Panc1 (cell line): ENCODE results near the gene TERB1. TPM values are rescaled to one million over a fixed set of nuclear protein-coding genes. Genes with fewer than 3 reads are reported as not detected.
A peak's percentile ranks its signal among the peaks of the same experiment; 100 is the strongest.

Source experiments
- ATAC-seq: fragments of 200-7000 bp; cut with Tn5 transposase; 2 replicates; pipeline ENCODE4 v1.9.1; 2020; ENCODE audit warnings: mild to moderate bottlenecking, moderate library complexity
- BruUV-seq: library from RNA; stranded (reverse); fragments of 400-500 nt; replicated peaks from 2 replicates; lab custom pipeline; 2021; lab: Mats Ljungman, UMichigan
- CTCF ChIA-PET: fragments of 300-600 bp; sonication (Branson Sonifier 250); formaldehyde crosslinking; loops from one replicate; lab custom pipeline; 2022; ENCODE audit warnings: antibody characterized with exemption; lab: Charles Lee
- POLR2A ChIA-PET: fragments of 300-600 bp; sonication (Branson Sonifier 250); formaldehyde crosslinking; loops from one replicate; lab custom pipeline; 2022; ENCODE audit warnings: antibody characterized with exemption; lab: Charles Lee
- DNase-seq: peaks from one replicate; pipeline ENCODE4 v3.0.0-alpha.2; 2010; ENCODE audit warnings: low read depth, low spot score
- H3K27ac ChIP-seq: 2 replicates; pipeline ENCODE4 v1.5.1; 2011; ENCODE audit warnings: mild to moderate bottlenecking, low read length, inconsistent platforms
- H3K27me3 ChIP-seq: fragments of 200-500 bp; sonication (Bioruptor generic); 2 replicates; pipeline ENCODE4 v1.6.0; 2014; ENCODE audit warnings: low read length, inconsistent platforms; ENCODE audit not compliant: control insufficient read depth, insufficient read depth
- H3K36me3 ChIP-seq: fragments of 200-500 bp; sonication (Bioruptor generic); 2 replicates; pipeline ENCODE4 v1.5.1; 2014; ENCODE audit warnings: inconsistent platforms, mild to moderate bottlenecking, low read length, moderate library complexity; ENCODE audit not compliant: control insufficient read depth, insufficient read depth
- H3K4me1 ChIP-seq: 2 replicates; pipeline ENCODE4 v1.5.1; 2011; ENCODE audit warnings: inconsistent platforms, mild to moderate bottlenecking, low read length, moderate library complexity; ENCODE audit not compliant: control insufficient read depth, insufficient read depth
- H3K4me3 ChIP-seq, 2 experiments: 2 replicates each; pipeline ENCODE4 v1.5.1; 2011 to 2012; ENCODE audit warnings: low read depth in 2 of 2, low read length in 2 of 2, mild to moderate bottlenecking in 2 of 2, inconsistent platforms in 1 of 2, moderate library complexity in 1 of 2
- H3K9me3 ChIP-seq: fragments of 200-500 bp; sonication (Bioruptor generic); 2 replicates; pipeline ENCODE4 v1.5.1; 2014; ENCODE audit warnings: low read depth, mild to moderate bottlenecking, inconsistent platforms, low read length, moderate library complexity; ENCODE audit not compliant: control insufficient read depth, insufficient read depth
- POLR2AphosphoS5 ChIP-seq: IDR thresholded peaks from 2 replicates; pipeline ENCODE4 v1.6.1; 2012; ENCODE audit warnings: mild to moderate bottlenecking, low read depth, low read length, moderate library complexity
- SIN3A ChIP-seq: IDR thresholded peaks from 2 replicates; pipeline ENCODE4 v1.6.1; 2012; ENCODE audit warnings: low read depth, mild to moderate bottlenecking, low read length, moderate library complexity, borderline replicate concordance; ENCODE audit not compliant: insufficient read depth
- TCF7L2 ChIP-seq: IDR thresholded peaks from 2 replicates; pipeline ENCODE4 v1.6.1; 2011; ENCODE audit warnings: mild to moderate bottlenecking, low read depth, low read length, inconsistent platforms
- in situ Hi-C: cut with HindIII; loops from 2 replicates; pipeline ENCODE4 v1.10.0; 2016; ENCODE audit warnings: low sequenced_read_pairs, low pct_unique_long_range_greater_than_20kb
- intact Hi-C: fragments of 100-400 bp; cut with micrococcal nuclease; formaldehyde crosslinking; loops from one replicate; pipeline ENCODE4 v1.10.0; 2022; ENCODE audit not compliant: unreplicated experiment
- total RNA-seq: library from RNA; stranded (reverse); gene quantifications from one replicate; pipeline ENCODE4 v1.2.1, GENCODE V29; 2021; ENCODE audit not compliant: unreplicated experiment
- TF ChIP-seq, protein P1 (sequence below), 2 experiments: IDR thresholded peaks; 2 replicates each; pipeline ENCODE4 v1.6.1; 2011 to 2012; ENCODE audit warnings: low read depth in 2 of 2, control low read depth in 1 of 2, low read length in 1 of 2, mild to moderate bottlenecking in 1 of 2, moderate library complexity in 1 of 2; ENCODE audit not compliant: insufficient read depth in 1 of 2
- TF ChIP-seq, protein P2 (sequence below): fragments of 450-650 bp; IDR thresholded peaks from 2 replicates; pipeline ENCODE4 v1.5.1; 2017; ENCODE audit warnings: mild to moderate bottlenecking

TERB1 gene
- total RNA-seq, 1 experiment from 2014 or later: not detected

DNA sequence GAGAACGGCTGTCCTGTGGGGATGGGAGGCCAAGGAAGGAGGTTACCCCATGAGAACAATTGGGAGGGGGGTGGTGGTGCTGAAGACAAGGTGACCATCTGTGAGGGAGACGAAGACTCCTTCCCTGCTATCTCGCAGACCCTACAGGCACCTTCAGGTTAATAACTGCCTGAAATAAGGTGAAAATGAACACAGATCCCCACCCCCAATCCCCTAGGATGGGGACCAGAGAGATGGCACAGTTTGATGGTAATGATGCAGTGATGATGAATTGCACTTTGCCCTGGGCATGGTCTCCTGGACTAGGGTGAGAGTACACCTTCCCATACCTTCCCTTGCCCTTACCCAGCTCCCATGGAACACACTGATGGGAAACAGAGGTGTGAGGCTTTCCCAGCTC lies 30.8 kb upstream of the TERB1 start:
- in situ Hi-C loops (no loop called here), intact Hi-C loops (loop anchor here (5.0 kb wide), 1 partner anchor 35 kb away; no protein-coding TSS in a partner anchor)
- Histone ChIP-seq H3K4me3 (no peak overlapping the region), H3K4me1 (peaks cover 6% of the 10 kb centered on the region; the same call in 1 of the 2 replicates), H3K27me3 (no peaks in the 10 kb centered on the region), H3K27ac (no peak overlapping the region), H3K9me3 (no peaks in the 10 kb centered on the region), H3K36me3 (no peaks in the 10 kb centered on the region)
- CTCF ChIA-PET: no interaction called here
- POLR2A ChIA-PET: no interaction called here
- no TSS peak for BruUV-seq
- no peak for TF ChIP-seq TCF7L2
- TF ChIP-seq, protein P1, sequence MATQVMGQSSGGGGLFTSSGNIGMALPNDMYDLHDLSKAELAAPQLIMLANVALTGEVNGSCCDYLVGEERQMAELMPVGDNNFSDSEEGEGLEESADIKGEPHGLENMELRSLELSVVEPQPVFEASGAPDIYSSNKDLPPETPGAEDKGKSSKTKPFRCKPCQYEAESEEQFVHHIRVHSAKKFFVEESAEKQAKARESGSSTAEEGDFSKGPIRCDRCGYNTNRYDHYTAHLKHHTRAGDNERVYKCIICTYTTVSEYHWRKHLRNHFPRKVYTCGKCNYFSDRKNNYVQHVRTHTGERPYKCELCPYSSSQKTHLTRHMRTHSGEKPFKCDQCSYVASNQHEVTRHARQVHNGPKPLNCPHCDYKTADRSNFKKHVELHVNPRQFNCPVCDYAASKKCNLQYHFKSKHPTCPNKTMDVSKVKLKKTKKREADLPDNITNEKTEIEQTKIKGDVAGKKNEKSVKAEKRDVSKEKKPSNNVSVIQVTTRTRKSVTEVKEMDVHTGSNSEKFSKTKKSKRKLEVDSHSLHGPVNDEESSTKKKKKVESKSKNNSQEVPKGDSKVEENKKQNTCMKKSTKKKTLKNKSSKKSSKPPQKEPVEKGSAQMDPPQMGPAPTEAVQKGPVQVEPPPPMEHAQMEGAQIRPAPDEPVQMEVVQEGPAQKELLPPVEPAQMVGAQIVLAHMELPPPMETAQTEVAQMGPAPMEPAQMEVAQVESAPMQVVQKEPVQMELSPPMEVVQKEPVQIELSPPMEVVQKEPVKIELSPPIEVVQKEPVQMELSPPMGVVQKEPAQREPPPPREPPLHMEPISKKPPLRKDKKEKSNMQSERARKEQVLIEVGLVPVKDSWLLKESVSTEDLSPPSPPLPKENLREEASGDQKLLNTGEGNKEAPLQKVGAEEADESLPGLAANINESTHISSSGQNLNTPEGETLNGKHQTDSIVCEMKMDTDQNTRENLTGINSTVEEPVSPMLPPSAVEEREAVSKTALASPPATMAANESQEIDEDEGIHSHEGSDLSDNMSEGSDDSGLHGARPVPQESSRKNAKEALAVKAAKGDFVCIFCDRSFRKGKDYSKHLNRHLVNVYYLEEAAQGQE (IDR thresholded peaks at IDR 0.05; ENCODE audit: insufficient read depth in 1 of 2, low read depth in 2 of 2, low read length in 1 of 2): no peak
- TF ChIP-seq, protein P2, sequence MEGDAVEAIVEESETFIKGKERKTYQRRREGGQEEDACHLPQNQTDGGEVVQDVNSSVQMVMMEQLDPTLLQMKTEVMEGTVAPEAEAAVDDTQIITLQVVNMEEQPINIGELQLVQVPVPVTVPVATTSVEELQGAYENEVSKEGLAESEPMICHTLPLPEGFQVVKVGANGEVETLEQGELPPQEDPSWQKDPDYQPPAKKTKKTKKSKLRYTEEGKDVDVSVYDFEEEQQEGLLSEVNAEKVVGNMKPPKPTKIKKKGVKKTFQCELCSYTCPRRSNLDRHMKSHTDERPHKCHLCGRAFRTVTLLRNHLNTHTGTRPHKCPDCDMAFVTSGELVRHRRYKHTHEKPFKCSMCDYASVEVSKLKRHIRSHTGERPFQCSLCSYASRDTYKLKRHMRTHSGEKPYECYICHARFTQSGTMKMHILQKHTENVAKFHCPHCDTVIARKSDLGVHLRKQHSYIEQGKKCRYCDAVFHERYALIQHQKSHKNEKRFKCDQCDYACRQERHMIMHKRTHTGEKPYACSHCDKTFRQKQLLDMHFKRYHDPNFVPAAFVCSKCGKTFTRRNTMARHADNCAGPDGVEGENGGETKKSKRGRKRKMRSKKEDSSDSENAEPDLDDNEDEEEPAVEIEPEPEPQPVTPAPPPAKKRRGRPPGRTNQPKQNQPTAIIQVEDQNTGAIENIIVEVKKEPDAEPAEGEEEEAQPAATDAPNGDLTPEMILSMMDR: no peak
- no peak for TF ChIP-seq POLR2AphosphoS5
- no peak for TF ChIP-seq SIN3A
- no peak for ATAC-seq
- no peak for DNase-seq

DNA sequence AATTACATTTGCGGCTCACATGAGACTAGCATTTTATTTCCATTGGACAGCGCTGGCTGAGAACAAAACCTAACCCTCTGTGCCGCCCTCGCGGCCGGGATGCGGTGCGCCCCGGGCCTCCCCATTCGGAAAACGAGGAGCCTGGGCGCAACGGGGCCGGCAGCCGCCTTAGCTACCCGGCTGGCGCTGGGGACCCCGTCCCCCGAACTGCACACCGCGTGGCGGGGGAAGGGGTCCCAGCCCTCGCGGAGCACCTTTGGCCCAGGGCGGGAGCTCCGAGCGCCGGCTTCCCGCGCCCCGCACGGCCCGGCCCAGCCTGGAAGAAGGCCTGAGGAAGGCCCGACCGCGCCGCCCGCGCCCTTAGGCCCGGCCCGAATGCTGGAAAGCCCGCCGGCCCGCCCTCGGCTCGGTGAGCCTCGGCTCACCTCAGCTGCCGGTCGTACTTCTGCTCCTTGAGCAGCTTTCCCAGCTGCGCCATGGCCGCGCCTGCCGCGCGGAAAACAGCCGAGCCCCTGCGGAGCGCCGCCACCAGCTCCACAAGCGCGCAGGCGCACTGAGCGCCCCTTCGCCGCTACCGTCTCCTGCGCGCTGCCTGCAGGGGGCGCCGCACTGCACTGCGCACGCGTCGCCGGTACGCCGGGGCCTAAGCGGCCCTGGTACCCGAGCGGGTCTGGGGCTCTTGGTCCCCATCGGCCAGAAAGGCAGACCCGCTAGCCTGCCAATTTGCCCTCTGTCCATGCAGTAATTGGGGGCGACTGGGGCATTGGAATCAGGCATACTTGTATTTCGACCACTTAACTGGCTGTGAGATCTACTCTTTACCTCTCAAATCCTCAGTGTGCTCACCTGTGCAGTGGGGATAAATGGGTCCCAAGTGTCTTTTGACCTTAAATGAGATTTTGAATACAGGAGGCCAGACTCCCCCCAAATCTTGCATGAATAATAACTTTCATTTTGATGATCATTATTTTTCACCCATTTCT lies 29.3 kb upstream of the TERB1 start, which contains the start of gene NAE1:
Gene NAE1 (minus strand): TSS at position 555 of the 983 bp plus-strand sequence. CDS start 77 bp downstream, at position 478.
- Histone ChIP-seq H3K36me3 (peaks cover 3% of the 10 kb centered on the region; the same call in 1 of the 2 replicates), H3K27me3 (no peaks in the 10 kb centered on the region), H3K4me3 (peak within 1 kb of the TSS; percentile 73 to 74), H3K9me3 (no peaks in the 10 kb centered on the region), H3K4me1 (peaks cover 6% of the 10 kb centered on the region; the same call in 1 of the 2 replicates), H3K27ac (peak within 1 kb of the TSS; percentile 80)
- intact Hi-C loops: loop anchor here (5.0 kb wide), 1 partner anchor 37 kb away; no protein-coding TSS in a partner anchor
- in situ Hi-C loops: no loop called here
- ChIA-PET POLR2A (interaction anchor here (0.6 kb wide), 1 partner anchor 12 kb away, joined by 5 read pairs; no protein-coding TSS in a partner anchor), CTCF (interaction anchor here (0.6 to 1.9 kb wide), 8 partner anchors 11 to 179 kb away, joined by 3 to 28 read pairs (median 4); no protein-coding TSS in a partner anchor)
- DNase-seq: peak; percentile 50
- BruUV-seq: no TSS peak
- ATAC-seq: peak; percentile 96
- TF ChIP-seq, protein P1 (IDR thresholded peaks at IDR 0.05; ENCODE audit: insufficient read depth in 1 of 2, low read depth in 2 of 2, low read length in 1 of 2): no peak
- TF ChIP-seq TCF7L2 (no peak), SIN3A (no peak; the same call in 1 of the 2 replicates), POLR2AphosphoS5 (peak; percentile 71)
- TF ChIP-seq, protein P2: peak; percentile 97
